GM23338 (cell line): Measurements from ENCODE around the gene GNMT. TPM values are rescaled to one million over a fixed set of nuclear protein-coding genes. Genes with fewer than 3 reads are reported as not detected.

Source experiments
- ATAC-seq: fragments of 200-7000 bp; cut with Tn5 transposase; 3 replicates; pipeline ENCODE4 v1.9.1; 2020
- DNase-seq: peaks from one replicate; pipeline ENCODE4 v3.0.0-alpha.2; 2015; ENCODE audit warnings: low spot score
- H2AFZ ChIP-seq: fragments of 200-600 bp; sonication (generic); 2 replicates; pipeline ENCODE4 v1.8.0; 2016; ENCODE audit warnings: antibody characterized with exemption, mild to moderate bottlenecking, moderate library complexity
- H3F3A ChIP-seq: fragments of 200-600 bp; sonication (generic); replicated peaks from 2 replicates; pipeline ENCODE4 v1.8.0; 2017; ENCODE audit warnings: antibody characterized with exemption, mixed run types, low read depth
- H3K27ac ChIP-seq: fragments of 200-600 bp; sonication (generic); 2 replicates; pipeline ENCODE4 v1.6.1; 2016; ENCODE audit warnings: low read depth
- H3K27me3 ChIP-seq: fragments of 200-600 bp; sonication (generic); 2 replicates; pipeline ENCODE4 v1.8.0; 2016; ENCODE audit warnings: mild to moderate bottlenecking, mixed run types, moderate library complexity; ENCODE audit not compliant: insufficient read depth
- H3K36me3 ChIP-seq: fragments of 200-600 bp; sonication (generic); 2 replicates; pipeline ENCODE4 v1.8.0; 2016; ENCODE audit warnings: mild to moderate bottlenecking; ENCODE audit not compliant: insufficient read depth
- H3K4me1 ChIP-seq: fragments of 200-600 bp; sonication (generic); 2 replicates; pipeline ENCODE4 v1.8.0; 2016; ENCODE audit warnings: mild to moderate bottlenecking, moderate library complexity; ENCODE audit not compliant: insufficient read depth
- H3K4me2 ChIP-seq: fragments of 200-600 bp; sonication (generic); 2 replicates; pipeline ENCODE4 v1.7.1; 2017; ENCODE audit warnings: mixed run types
- H3K4me3 ChIP-seq: fragments of 200-600 bp; sonication (generic); 2 replicates; pipeline ENCODE4 v1.6.1; 2016; ENCODE audit warnings: mixed run types
- H3K79me2 ChIP-seq: fragments of 200-600 bp; sonication (generic); replicated peaks from 2 replicates; pipeline ENCODE4 v1.8.0; 2017; ENCODE audit warnings: mild to moderate bottlenecking; ENCODE audit not compliant: insufficient read depth
- H3K9me2 ChIP-seq: fragments of 200-600 bp; sonication (generic); 2 replicates; pipeline ENCODE4 v1.8.0; 2017; ENCODE audit not compliant: insufficient read depth
- H4K20me1 ChIP-seq: fragments of 200-600 bp; sonication (generic); replicated peaks from 2 replicates; pipeline ENCODE4 v1.8.0; 2017; ENCODE audit warnings: mild to moderate bottlenecking; ENCODE audit not compliant: insufficient read depth
- H3K27ac Mint-ChIP-seq: 2 replicates; pipeline ENCODE4 v1.8.0; 2020; ENCODE audit warnings: inconsistent platforms, mild to moderate bottlenecking, moderate library complexity, mixed read lengths
- H3K27me3 Mint-ChIP-seq: 3 replicates; pipeline ENCODE4 v1.8.0; 2022; ENCODE audit warnings: low read depth, mild to moderate bottlenecking, moderate library complexity, mixed read lengths, inconsistent platforms; ENCODE audit not compliant: insufficient read depth, poor library complexity
- H3K36me3 Mint-ChIP-seq: 3 replicates; pipeline ENCODE4 v1.8.0; 2021; ENCODE audit warnings: low read depth, mild to moderate bottlenecking, inconsistent platforms, moderate library complexity, mixed read lengths
- H3K4me1 Mint-ChIP-seq: 3 replicates; pipeline ENCODE4 v1.8.0; 2020; ENCODE audit warnings: mild to moderate bottlenecking, inconsistent platforms, mixed read lengths
- H3K4me3 Mint-ChIP-seq: 3 replicates; pipeline ENCODE4 v1.8.0; 2021; ENCODE audit warnings: moderate library complexity, mild to moderate bottlenecking, inconsistent platforms, mixed read lengths
- H3K9me3 Mint-ChIP-seq: 3 replicates; pipeline ENCODE4 v1.8.0; 2020; ENCODE audit warnings: moderate library complexity, mild to moderate bottlenecking, inconsistent platforms, mixed read lengths
- CTCF ChIP-seq, 2 experiments: fragments of 200-600 bp in 1 of 2; sonication (generic) in 1 of 2; conservative IDR thresholded peaks; 2 replicates each; pipeline versions ENCODE4 v1.5.1 to v1.6.1; 2016 to 2017; ENCODE audit warnings: antibody characterized with exemption in 2 of 2, low read depth in 2 of 2, mild to moderate bottlenecking in 2 of 2, moderate library complexity in 1 of 2
- POLR2AphosphoS5 ChIP-seq: IDR thresholded peaks from 2 replicates; pipeline ENCODE4 v1.6.1; 2016; ENCODE audit warnings: antibody characterized with exemption, low read depth
- REST ChIP-seq: IDR thresholded peaks from one replicate; pipeline ENCODE4 v1.6.1; 2018; ENCODE audit warnings: antibody characterized with exemption; ENCODE audit not compliant: unreplicated experiment
- STAT1 ChIP-seq: IDR thresholded peaks from one replicate; pipeline ENCODE4 v1.6.1; 2016; ENCODE audit warnings: antibody characterized with exemption; ENCODE audit not compliant: unreplicated experiment
- ZNF462 ChIP-seq: fragments of 250-450 bp; sonication (Bioruptor Pico); IDR thresholded peaks from 2 replicates; pipeline ENCODE4 v1.5.0; 2020; ENCODE audit warnings: mild to moderate bottlenecking, moderate library complexity
- polyA plus RNA-seq: library from polyadenylated mRNA; unstranded; fragments of >200 nt; fragmentation: Nextera tagmentation; extraction: Ambion mirVana; gene quantifications from 2 replicates; pipeline ENCODE4 v1.2.1, GENCODE V29; 2016
- total RNA-seq: library from RNA; depleted of rRNA; stranded (reverse); fragments of >200 nt; shearing (Covaris generic); gene quantifications from 2 replicates; pipeline ENCODE4 v1.2.3, GENCODE V29; 2014

Gene GNMT
- total and polyA plus RNA-seq, 2 experiments from 2014 or later: 0.52 TPM; not detected in 1

- peaks cover 24% of the 10 kb centered on the region for H3K27me3 ChIP-seq
- H3K27me3 Mint-ChIP-seq: peaks cover 23% of the 10 kb centered on the region
- H2AFZ ChIP-seq: no peak overlapping the region
- H3K4me3 Mint-ChIP-seq: no peak overlapping the region
- H4K20me1 ChIP-seq: no peaks in the 10 kb centered on the region
- H3K79me2 ChIP-seq: no peaks in the 10 kb centered on the region
- peaks cover 7% of the 10 kb centered on the region; the same call in 1 of the 2 replicates for H3K4me1 ChIP-seq
- no peak overlapping the region for H3K4me3 ChIP-seq
- no peak for DNase-seq
- H3K27ac ChIP-seq: no peak overlapping the region
- H3K36me3 ChIP-seq: no peaks in the 10 kb centered on the region
- TF ChIP-seq POLR2AphosphoS5 (no peak), REST (no peak), CTCF (conservative IDR thresholded peaks at IDR 0.05; ENCODE audit: low read depth in 2 of 2) (peak in 1 of 2 experiments; percentile 34; a peak in 1 of 4 replicates)
- no peaks in the 10 kb centered on the region for H3K9me2 ChIP-seq
- H3K9me3 Mint-ChIP-seq: no peaks in the 10 kb centered on the region
- peaks cover 14% of the 10 kb centered on the region; the same call in 2 of the 3 replicates for H3K4me1 Mint-ChIP-seq
- H3K4me2 ChIP-seq: no peak overlapping the region
- no peak overlapping the region for H3K27ac Mint-ChIP-seq
- peaks cover 12% of the 10 kb centered on the region; the same call in 1 of the 2 replicates for H3F3A ChIP-seq
- no peak for ATAC-seq
- H3K36me3 Mint-ChIP-seq: no peaks in the 10 kb centered on the region; the same call in 2 of the 3 replicates
These were observed 2.4 kb upstream of the GNMT start for GRCh38 chr6:42958125-42958524.

- H3K79me2 ChIP-seq: no peaks in the 10 kb centered on the region
- Mint-ChIP-seq H3K27me3 (peaks cover 23% of the 10 kb centered on the region), H3K4me1 (peaks cover 9% of the 10 kb centered on the region; the same call in 2 of the 3 replicates), H3K9me3 (no peaks in the 10 kb centered on the region), H3K36me3 (peaks cover 3% of the 10 kb centered on the region; the same call in 2 of the 3 replicates), H3K4me3 (peak overlapping the region; percentile 84), H3K27ac (no peak overlapping the region)
- DNase-seq (no peak), ATAC-seq (no peak)
- H3F3A ChIP-seq: peaks cover 17% of the 10 kb centered on the region; the same call in 1 of the 2 replicates
- no peaks in the 10 kb centered on the region for H4K20me1 ChIP-seq
- H3K27me3 ChIP-seq: peaks cover 24% of the 10 kb centered on the region
- peak overlapping the region; percentile 98; the same call in 1 of the 2 replicates for H2AFZ ChIP-seq
- H3K4me1 ChIP-seq: peaks cover 7% of the 10 kb centered on the region; the same call in 1 of the 2 replicates
- H3K4me3 ChIP-seq: peak overlapping the region; percentile 72
- no peaks in the 10 kb centered on the region; the same call in 1 of the 2 replicates for H3K36me3 ChIP-seq
- H3K27ac ChIP-seq: no peak overlapping the region
- H3K9me2 ChIP-seq: no peaks in the 10 kb centered on the region
- peak overlapping the region; percentile 88 for H3K4me2 ChIP-seq
- TF ChIP-seq ZNF462 (CRISPR knock-in tag) (no peak), STAT1 (no peak), REST (no peak)
These were observed 674 bp upstream of the GNMT start for GRCh38 chr6:42959917-42960242.
